ENCODE results near the gene IQCE.
A peak's percentile ranks its signal among the peaks of the same experiment; 100 is the strongest.

The IQCE gene

DNA sequence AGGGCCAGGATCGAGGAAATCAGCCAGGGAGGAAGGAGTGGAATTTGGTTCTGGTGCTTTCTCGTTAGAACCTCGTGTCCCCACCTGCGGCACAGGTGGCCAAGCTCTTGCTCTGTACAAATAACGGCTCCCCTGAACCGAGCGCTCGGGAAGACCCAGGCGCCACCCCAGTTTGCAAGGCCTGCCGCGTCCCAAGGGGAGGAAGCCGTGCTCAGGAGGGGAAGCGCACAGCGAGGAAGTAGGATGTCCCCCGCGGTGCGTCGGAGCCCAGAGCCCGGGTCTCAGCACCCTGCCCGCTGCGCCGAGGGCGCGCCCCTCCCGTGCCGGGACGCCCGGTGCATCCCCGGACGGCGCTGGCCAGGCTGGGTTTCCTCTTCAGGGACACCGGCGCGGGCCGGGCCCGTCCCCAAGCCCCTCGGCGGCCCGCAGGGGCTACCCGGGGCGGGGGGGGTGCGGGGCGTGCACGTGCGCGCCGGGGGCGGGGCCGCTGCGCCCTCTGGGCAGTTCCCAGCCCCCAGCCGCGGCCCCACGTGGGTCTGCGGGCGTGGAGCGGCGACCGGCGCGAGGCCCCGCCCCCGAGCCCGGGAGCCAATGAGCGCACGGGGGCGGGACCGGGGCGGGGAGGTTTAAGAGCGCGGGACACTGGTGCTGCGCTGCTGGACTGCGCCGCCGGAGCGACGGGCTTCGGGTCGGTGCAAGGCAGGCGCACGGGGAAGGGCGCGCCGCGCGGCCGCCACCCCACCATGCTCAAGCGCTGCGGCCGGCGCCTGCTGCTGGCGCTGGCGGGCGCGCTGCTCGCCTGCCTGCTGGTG is 39.5 kb upstream of the IQCE start, which contains the start of gene LFNG:
TSS of gene LFNG (plus strand) at position 656 of the 812 bp plus-strand sequence. CDS start at position 744, 88 bp downstream.
- ChIA-PET CTCF (no interaction called here), POLR2A (no interaction called here)
- no peak for TF ChIP-seq ARNT (IDR thresholded peaks at IDR 0.05)
- no peak for TF ChIP-seq ELF4 (IDR thresholded peaks at IDR 0.05)
- no peak for TF ChIP-seq TARDBP (IDR thresholded peaks at IDR 0.05)
- TF ChIP-seq FOXA1 (IDR thresholded peaks at IDR 0.05) = no peak
- no peak for TF ChIP-seq L3MBTL2 (conservative IDR thresholded peaks at IDR 0.05)
- no peak for TF ChIP-seq FOXM1 (IDR thresholded peaks at IDR 0.05; ENCODE audit: borderline replicate concordance)
- TF ChIP-seq, protein P1, sequence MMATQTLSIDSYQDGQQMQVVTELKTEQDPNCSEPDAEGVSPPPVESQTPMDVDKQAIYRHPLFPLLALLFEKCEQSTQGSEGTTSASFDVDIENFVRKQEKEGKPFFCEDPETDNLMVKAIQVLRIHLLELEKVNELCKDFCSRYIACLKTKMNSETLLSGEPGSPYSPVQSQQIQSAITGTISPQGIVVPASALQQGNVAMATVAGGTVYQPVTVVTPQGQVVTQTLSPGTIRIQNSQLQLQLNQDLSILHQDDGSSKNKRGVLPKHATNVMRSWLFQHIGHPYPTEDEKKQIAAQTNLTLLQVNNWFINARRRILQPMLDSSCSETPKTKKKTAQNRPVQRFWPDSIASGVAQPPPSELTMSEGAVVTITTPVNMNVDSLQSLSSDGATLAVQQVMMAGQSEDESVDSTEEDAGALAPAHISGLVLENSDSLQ (IDR thresholded peaks at IDR 0.05) = no peak
- no peak for TF ChIP-seq HDGF (IDR thresholded peaks at IDR 0.05; ENCODE audit: borderline replicate concordance)
- TF ChIP-seq NFRKB (IDR thresholded peaks at IDR 0.05) = no peak
- no peak for TF ChIP-seq SP1 (IDR thresholded peaks at IDR 0.05)
- no peak for TF ChIP-seq FOXK2 (IDR thresholded peaks at IDR 0.05)
- no peak for TF ChIP-seq LEF1 (IDR thresholded peaks at IDR 0.05; ENCODE audit: borderline replicate concordance)
- TF ChIP-seq ZNF384 (IDR thresholded peaks at IDR 0.05) = no peak
- no peak for TF ChIP-seq BHLHE40 (IDR thresholded peaks at IDR 0.05; ENCODE audit: borderline replicate concordance)
- peak; percentile 97 for DNase-seq (ENCODE audit: extremely low spot score)

DNA sequence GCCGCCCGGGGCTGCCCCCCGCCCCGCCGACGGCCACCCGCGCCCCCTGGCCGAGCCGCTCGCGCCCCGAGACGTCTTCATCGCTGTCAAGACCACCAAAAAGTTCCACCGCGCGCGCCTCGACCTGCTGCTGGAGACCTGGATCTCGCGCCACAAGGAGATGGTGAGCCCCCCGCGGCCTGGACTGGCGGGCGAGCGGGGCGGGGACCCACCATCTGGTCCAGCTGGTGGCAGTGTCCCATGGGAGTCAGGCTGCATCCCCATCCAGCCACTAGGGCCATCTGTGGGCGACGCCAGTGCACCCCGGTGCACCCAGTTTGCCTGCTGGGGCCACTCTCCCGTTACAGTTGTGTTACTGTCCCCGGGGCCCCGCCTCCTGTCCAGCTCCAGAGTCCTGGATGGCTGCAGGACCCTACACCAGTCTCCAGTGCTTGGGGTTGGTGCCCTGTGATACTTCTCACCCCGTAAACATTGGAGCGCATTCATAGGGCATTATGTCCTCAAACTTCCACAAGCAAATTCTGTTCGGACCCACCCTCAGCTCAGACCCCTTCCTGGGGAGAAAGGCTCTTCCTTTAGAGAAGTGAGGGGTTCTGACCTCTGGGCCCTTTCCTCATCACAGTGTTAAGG is 38.5 kb upstream of the IQCE start:
- peak; percentile 26 for DNase-seq (ENCODE audit: extremely low spot score)
- 0 out of 2 replicates have a peak, but pooled peaks have one; percentile 62 for TF ChIP-seq HDGF (IDR thresholded peaks at IDR 0.05; ENCODE audit: borderline replicate concordance)
- no peak for TF ChIP-seq FOXK2 (IDR thresholded peaks at IDR 0.05)
- no peak for TF ChIP-seq TARDBP (IDR thresholded peaks at IDR 0.05)
- no peak for TF ChIP-seq BHLHE40 (IDR thresholded peaks at IDR 0.05; ENCODE audit: borderline replicate concordance)
- TF ChIP-seq L3MBTL2 (conservative IDR thresholded peaks at IDR 0.05) = no peak
- CTCF ChIA-PET = no interaction called here
- POLR2A ChIA-PET = interaction anchor here (0.6 to 0.7 kb wide), 2 partner anchors 10 to 19 kb away, joined by 3 read pairs; no protein-coding TSS in a partner anchor

DNA sequence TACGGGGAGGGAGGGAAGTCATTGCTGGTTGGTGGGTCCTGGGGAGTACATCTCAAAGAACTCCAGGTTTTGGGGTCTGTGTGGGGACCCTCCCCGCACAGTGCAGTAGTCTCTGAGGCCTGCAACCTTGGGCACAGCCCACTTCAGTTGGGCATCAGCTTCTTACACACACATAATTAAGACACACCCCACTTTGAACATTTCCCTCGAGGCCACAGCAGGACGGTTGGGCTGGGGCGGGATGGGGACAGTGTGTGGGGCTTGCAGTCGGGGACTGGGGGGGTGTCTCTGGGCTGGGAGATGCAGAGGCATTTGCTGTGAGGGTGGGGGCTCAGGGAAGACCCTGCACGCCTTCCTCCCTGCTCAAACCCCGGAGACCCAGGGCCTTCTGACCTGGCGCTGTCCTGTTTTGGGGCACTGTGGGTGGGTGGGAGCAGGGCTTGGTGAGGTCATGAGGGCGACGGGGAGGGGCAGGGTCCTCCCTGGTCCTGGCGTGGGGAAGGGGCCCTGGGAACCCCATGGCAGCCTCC is 38.0 kb upstream of the IQCE start:
- CTCF ChIA-PET = no interaction called here
- POLR2A ChIA-PET = interaction anchor here (0.7 kb wide), 1 partner anchor 11 kb away, joined by 3 read pairs; no protein-coding TSS in a partner anchor
- no peak for DNase-seq (ENCODE audit: extremely low spot score)
- TF ChIP-seq L3MBTL2 (conservative IDR thresholded peaks at IDR 0.05) (no peak), FOXK2 (IDR thresholded peaks at IDR 0.05) (no peak), TARDBP (IDR thresholded peaks at IDR 0.05) (no peak), LEF1 (IDR thresholded peaks at IDR 0.05; ENCODE audit: borderline replicate concordance) (no peak), SUZ12 (IDR thresholded peaks at IDR 0.05) (no peak), NFRKB (IDR thresholded peaks at IDR 0.05) (no peak), ZNF384 (IDR thresholded peaks at IDR 0.05) (no peak)
- TF ChIP-seq, protein P1 (IDR thresholded peaks at IDR 0.05) = no peak

DNA sequence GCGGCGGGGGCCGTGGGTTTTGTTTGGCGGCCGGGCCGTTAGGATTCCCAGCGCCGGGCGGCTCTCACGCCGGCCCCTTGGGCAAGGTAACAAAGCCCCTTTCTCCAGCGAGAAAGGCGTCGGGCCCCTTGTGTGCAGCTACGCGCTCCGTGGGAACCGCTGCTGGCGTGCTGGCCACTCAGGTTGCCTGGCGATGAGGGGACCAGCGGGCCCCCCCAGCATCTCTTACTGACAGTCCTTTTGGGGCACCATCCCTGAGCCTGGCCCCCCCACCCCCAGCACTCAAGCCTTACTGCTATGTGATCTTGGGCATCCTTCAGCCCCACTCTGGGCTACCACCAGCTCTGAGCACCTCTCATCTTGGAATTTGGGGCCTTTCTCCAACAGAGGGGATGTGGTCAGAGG is 37.4 kb upstream of the IQCE start:
- TF ChIP-seq FOXA1 (IDR thresholded peaks at IDR 0.05) (no peak), SP1 (IDR thresholded peaks at IDR 0.05) (no peak), ZNF384 (IDR thresholded peaks at IDR 0.05) (no peak), HDGF (IDR thresholded peaks at IDR 0.05; ENCODE audit: borderline replicate concordance) (no peak), L3MBTL2 (conservative IDR thresholded peaks at IDR 0.05) (no peak), ELF4 (IDR thresholded peaks at IDR 0.05) (no peak), BHLHE40 (IDR thresholded peaks at IDR 0.05; ENCODE audit: borderline replicate concordance) (no peak), TARDBP (IDR thresholded peaks at IDR 0.05) (no peak), NFRKB (IDR thresholded peaks at IDR 0.05) (no peak), ARNT (IDR thresholded peaks at IDR 0.05) (no peak), SUZ12 (IDR thresholded peaks at IDR 0.05) (no peak), LEF1 (IDR thresholded peaks at IDR 0.05; ENCODE audit: borderline replicate concordance) (no peak), CTBP1 (IDR thresholded peaks at IDR 0.05; ENCODE audit: borderline replicate concordance) (no peak), FOXM1 (IDR thresholded peaks at IDR 0.05; ENCODE audit: borderline replicate concordance) (no peak), FOXK2 (IDR thresholded peaks at IDR 0.05) (no peak)
- TF ChIP-seq, protein P1 (IDR thresholded peaks at IDR 0.05) = no peak
- DNase-seq (ENCODE audit: extremely low spot score) = no peak
- POLR2A ChIA-PET = no interaction called here
- CTCF ChIA-PET = no interaction called here

DNA sequence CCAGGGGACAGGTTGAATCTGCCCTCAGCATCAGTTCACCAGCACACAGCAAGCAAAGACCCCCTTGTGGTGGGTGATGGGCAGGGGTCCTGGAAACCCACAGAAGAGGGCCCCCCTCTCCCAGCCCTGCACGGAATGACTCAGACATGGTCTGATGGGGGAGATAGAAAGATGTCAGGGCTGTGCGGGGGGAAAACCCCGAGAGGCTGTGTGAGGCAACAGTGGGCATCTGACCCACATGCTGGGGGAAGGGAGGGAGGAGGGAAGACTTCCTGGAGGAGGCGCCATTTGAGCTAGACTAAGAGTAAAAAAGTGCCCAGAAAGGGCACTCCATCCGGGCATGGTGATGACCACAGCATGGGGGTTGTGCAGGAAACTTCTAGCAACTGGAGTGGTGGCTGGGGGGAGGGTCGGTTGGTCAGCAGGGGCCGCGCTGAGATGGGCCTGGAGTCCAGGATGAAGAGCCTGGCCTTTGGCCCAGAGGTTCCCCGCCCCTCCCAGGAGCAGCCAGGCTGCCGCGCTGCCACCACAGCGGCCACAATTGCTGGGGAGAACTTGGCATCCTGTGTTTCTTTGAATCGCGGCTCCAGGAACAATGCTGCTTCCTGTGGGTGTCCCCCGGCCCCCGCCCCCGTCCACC is 36.7 kb upstream of the IQCE start:
- POLR2A ChIA-PET = no interaction called here
- CTCF ChIA-PET = no interaction called here
- no peak for TF ChIP-seq ARNT (IDR thresholded peaks at IDR 0.05)
- TF ChIP-seq L3MBTL2 (conservative IDR thresholded peaks at IDR 0.05) = no peak
- no peak for TF ChIP-seq FOXA1 (IDR thresholded peaks at IDR 0.05)
- no peak for TF ChIP-seq FOXK2 (IDR thresholded peaks at IDR 0.05)
- TF ChIP-seq ZNF384 (IDR thresholded peaks at IDR 0.05) = no peak
- no peak for TF ChIP-seq CTBP1 (IDR thresholded peaks at IDR 0.05; ENCODE audit: borderline replicate concordance)
- TF ChIP-seq SUZ12 (IDR thresholded peaks at IDR 0.05) = no peak
- no peak for TF ChIP-seq TARDBP (IDR thresholded peaks at IDR 0.05)
- DNase-seq (ENCODE audit: extremely low spot score) = no peak
